MM.1S (cell line): ENCODE measurements around the gene UBE2G2.

Experiments
- DNase-seq: peaks from one replicate; pipeline ENCODE4 v3.0.0-alpha.2; 2015
- H2AFZ ChIP-seq: fragments of 300-600 bp; sonication (generic); 2 replicates; pipeline ENCODE4 v1.6.0; 2016; ENCODE audit warnings: antibody characterized with exemption, low read length
- H3F3A ChIP-seq: fragments of 300-600 bp; sonication (generic); 2 replicates; pipeline ENCODE4 v1.6.1; 2016; ENCODE audit warnings: mild to moderate bottlenecking, antibody characterized with exemption, low read length, moderate library complexity, mixed read lengths; ENCODE audit not compliant: insufficient read depth
- H3K27ac ChIP-seq: fragments of 300-600 bp; sonication (generic); 2 replicates; pipeline ENCODE4 v1.5.1; 2016; ENCODE audit warnings: mild to moderate bottlenecking, low read length
- H3K27me3 ChIP-seq: fragments of 300-600 bp; sonication (generic); replicated peaks from 2 replicates; pipeline ENCODE4 v1.6.0; 2016; ENCODE audit warnings: low read length; ENCODE audit not compliant: insufficient read depth
- H3K36me3 ChIP-seq: fragments of 300-600 bp; sonication (generic); replicated peaks from 2 replicates; pipeline ENCODE4 v1.6.1; 2016; ENCODE audit warnings: mild to moderate bottlenecking, low read length, mixed read lengths; ENCODE audit not compliant: insufficient read depth
- H3K4me1 ChIP-seq: fragments of 300-600 bp; sonication (generic); 2 replicates; pipeline ENCODE4 v1.6.1; 2016; ENCODE audit warnings: low read length, mixed read lengths
- H3K4me2 ChIP-seq: fragments of 300-600 bp; sonication (generic); 2 replicates; pipeline ENCODE4 v1.6.0; 2016; ENCODE audit warnings: low read depth, low read length
- H3K4me3 ChIP-seq: fragments of 300-600 bp; sonication (generic); 2 replicates; pipeline ENCODE4 v1.5.1; 2016; ENCODE audit warnings: low read length, mixed read lengths
- H3K79me2 ChIP-seq: fragments of 300-600 bp; sonication (generic); 2 replicates; pipeline ENCODE4 v1.6.1; 2016; ENCODE audit warnings: mixed run types, low read length, mixed read lengths
- H3K9ac ChIP-seq: fragments of 300-600 bp; sonication (generic); 2 replicates; pipeline ENCODE4 v1.6.1; 2016; ENCODE audit warnings: low read length, mixed read lengths
- H3K9me2 ChIP-seq: fragments of 300-600 bp; sonication (generic); replicated peaks from 2 replicates; pipeline ENCODE4 v1.6.1; 2016; ENCODE audit warnings: mild to moderate bottlenecking, low read length, mixed read lengths; ENCODE audit not compliant: insufficient read depth
- H3K9me3 ChIP-seq: fragments of 300-600 bp; sonication (generic); replicated peaks from 2 replicates; pipeline ENCODE4 v1.6.1; 2016; ENCODE audit warnings: mild to moderate bottlenecking, low read length, mixed read lengths; ENCODE audit not compliant: insufficient read depth
- H4K20me1 ChIP-seq: fragments of 300-600 bp; sonication (generic); 2 replicates; pipeline ENCODE4 v1.6.1; 2016; ENCODE audit warnings: mild to moderate bottlenecking, low read length, moderate library complexity, mixed read lengths; ENCODE audit not compliant: insufficient read depth
- CTCF ChIP-seq: fragments of 300-600 bp; sonication (generic); IDR thresholded peaks from 2 replicates; pipeline ENCODE4 v1.5.1; 2016; ENCODE audit warnings: antibody characterized with exemption, low read length, mixed read lengths
- EZH2 ChIP-seq: fragments of 300-600 bp; sonication (generic); optimal IDR thresholded peaks from 2 replicates; pipeline ENCODE3; 2017; ENCODE audit warnings: low read depth, mild to moderate bottlenecking, antibody characterized with exemption, low read length, mixed read lengths
- EZH2phosphoT487 ChIP-seq: fragments of 300-600 bp; sonication (generic); IDR thresholded peaks from 2 replicates; pipeline ENCODE4 v1.6.1; 2018; ENCODE audit warnings: antibody characterized with exemption, low read length

The UBE2G2 gene

GRCh38 chr21:44813149-44813548, 11.5 kb upstream of the UBE2G2 start:
- no peak overlapping the region for H3K4me3 ChIP-seq
- H4K20me1 ChIP-seq: peaks cover 26% of the 10 kb centered on the region
- no peaks in the 10 kb centered on the region for H3K9me3 ChIP-seq
- peaks cover 82% of the 10 kb centered on the region for H3K79me2 ChIP-seq
- H3K27ac ChIP-seq: no peak overlapping the region
- H3K36me3 ChIP-seq: no peaks in the 10 kb centered on the region; the same call in 1 of the 2 replicates
- no peaks in the 10 kb centered on the region for H3F3A ChIP-seq
- H2AFZ ChIP-seq: no peak overlapping the region
- no peaks in the 10 kb centered on the region for H3K4me1 ChIP-seq
- H3K27me3 ChIP-seq: no peaks in the 10 kb centered on the region
- DNase-seq: no peak
- TF ChIP-seq EZH2phosphoT487: no peak
- TF ChIP-seq CTCF: no peak
- no peak for TF ChIP-seq EZH2
- no peak overlapping the region for H3K9ac ChIP-seq
- no peak overlapping the region for H3K4me2 ChIP-seq
- no peaks in the 10 kb centered on the region for H3K9me2 ChIP-seq

GRCh38 chr21:44812640-44813039, 11.0 kb upstream of the UBE2G2 start:
- Histone ChIP-seq H3F3A (no peaks in the 10 kb centered on the region), H3K27me3 (no peaks in the 10 kb centered on the region)
- no peak for DNase-seq

GRCh38 chr21:44810779-44811178, 9.2 kb upstream of the UBE2G2 start:
- H3K4me2 ChIP-seq: no peak overlapping the region
- H3K9ac ChIP-seq: no peak overlapping the region
- H3K36me3 ChIP-seq: peaks cover 5% of the 10 kb centered on the region; the same call in 1 of the 2 replicates
- no peak overlapping the region for H3K4me3 ChIP-seq
- H3K27ac ChIP-seq: no peak overlapping the region
- H3K27me3 ChIP-seq: no peaks in the 10 kb centered on the region
- H3K9me2 ChIP-seq: no peaks in the 10 kb centered on the region
- no peak for DNase-seq
- H3F3A ChIP-seq: no peaks in the 10 kb centered on the region
- H3K9me3 ChIP-seq: no peaks in the 10 kb centered on the region
- no peak overlapping the region for H2AFZ ChIP-seq
- peaks cover 65% of the 10 kb centered on the region for H3K79me2 ChIP-seq
- no peaks in the 10 kb centered on the region for H3K4me1 ChIP-seq
- TF ChIP-seq EZH2phosphoT487 (no peak), EZH2 (no peak), CTCF (no peak)
- peaks cover 21% of the 10 kb centered on the region for H4K20me1 ChIP-seq

More at GRCh38 chr21:44812640-44813039, 11.0 kb upstream of the UBE2G2 start:
- H3K4me2 ChIP-seq: no peak overlapping the region
- H4K20me1 ChIP-seq: peaks cover 26% of the 10 kb centered on the region
- H3K79me2 ChIP-seq: peaks cover 82% of the 10 kb centered on the region
- no peaks in the 10 kb centered on the region; the same call in 1 of the 2 replicates for H3K36me3 ChIP-seq
- H3K4me3 ChIP-seq: no peak overlapping the region
- TF ChIP-seq CTCF (no peak), EZH2 (no peak), EZH2phosphoT487 (no peak)
- H3K4me1 ChIP-seq: no peaks in the 10 kb centered on the region
- H3K9me3 ChIP-seq: no peaks in the 10 kb centered on the region
- H3K27ac ChIP-seq: no peak overlapping the region
- H3K9me2 ChIP-seq: no peaks in the 10 kb centered on the region
- no peak overlapping the region for H2AFZ ChIP-seq
- H3K9ac ChIP-seq: no peak overlapping the region
